GM23338 (cell line): ENCODE results near the gene TBC1D17. TPM values are rescaled to one million over a fixed set of nuclear protein-coding genes. Genes with fewer than 3 reads are reported as not detected.
"Not testable (repeated sequence)": the region's sequence is repeated elsewhere in the genome, so short reads cannot be mapped to it uniquely, and the experiment has no call there.

Source experiments
- ATAC-seq: fragments of 200-7000 bp; cut with Tn5 transposase; 3 replicates; pipeline ENCODE4 v1.9.1; 2020
- DNase-seq: peaks from one replicate; pipeline ENCODE4 v3.0.0-alpha.2; 2015; ENCODE audit warnings: low spot score
- H2AFZ ChIP-seq: fragments of 200-600 bp; sonication (generic); 2 replicates; pipeline ENCODE4 v1.8.0; 2016; ENCODE audit warnings: antibody characterized with exemption, mild to moderate bottlenecking, moderate library complexity
- H3F3A ChIP-seq: fragments of 200-600 bp; sonication (generic); replicated peaks from 2 replicates; pipeline ENCODE4 v1.8.0; 2017; ENCODE audit warnings: antibody characterized with exemption, mixed run types, low read depth
- H3K27ac ChIP-seq: fragments of 200-600 bp; sonication (generic); 2 replicates; pipeline ENCODE4 v1.6.1; 2016; ENCODE audit warnings: low read depth
- H3K27me3 ChIP-seq: fragments of 200-600 bp; sonication (generic); 2 replicates; pipeline ENCODE4 v1.8.0; 2016; ENCODE audit warnings: mild to moderate bottlenecking, mixed run types, moderate library complexity; ENCODE audit not compliant: insufficient read depth
- H3K36me3 ChIP-seq: fragments of 200-600 bp; sonication (generic); 2 replicates; pipeline ENCODE4 v1.8.0; 2016; ENCODE audit warnings: mild to moderate bottlenecking; ENCODE audit not compliant: insufficient read depth
- H3K4me1 ChIP-seq: fragments of 200-600 bp; sonication (generic); 2 replicates; pipeline ENCODE4 v1.8.0; 2016; ENCODE audit warnings: mild to moderate bottlenecking, moderate library complexity; ENCODE audit not compliant: insufficient read depth
- H3K4me2 ChIP-seq: fragments of 200-600 bp; sonication (generic); 2 replicates; pipeline ENCODE4 v1.7.1; 2017; ENCODE audit warnings: mixed run types
- H3K4me3 ChIP-seq: fragments of 200-600 bp; sonication (generic); 2 replicates; pipeline ENCODE4 v1.6.1; 2016; ENCODE audit warnings: mixed run types
- H3K79me2 ChIP-seq: fragments of 200-600 bp; sonication (generic); replicated peaks from 2 replicates; pipeline ENCODE4 v1.8.0; 2017; ENCODE audit warnings: mild to moderate bottlenecking; ENCODE audit not compliant: insufficient read depth
- H3K9me2 ChIP-seq: fragments of 200-600 bp; sonication (generic); 2 replicates; pipeline ENCODE4 v1.8.0; 2017; ENCODE audit not compliant: insufficient read depth
- H4K20me1 ChIP-seq: fragments of 200-600 bp; sonication (generic); replicated peaks from 2 replicates; pipeline ENCODE4 v1.8.0; 2017; ENCODE audit warnings: mild to moderate bottlenecking; ENCODE audit not compliant: insufficient read depth
- H3K27ac Mint-ChIP-seq: 2 replicates; pipeline ENCODE4 v1.8.0; 2020; ENCODE audit warnings: inconsistent platforms, mild to moderate bottlenecking, moderate library complexity, mixed read lengths
- H3K27me3 Mint-ChIP-seq: 3 replicates; pipeline ENCODE4 v1.8.0; 2022; ENCODE audit warnings: low read depth, mild to moderate bottlenecking, moderate library complexity, mixed read lengths, inconsistent platforms; ENCODE audit not compliant: insufficient read depth, poor library complexity
- H3K36me3 Mint-ChIP-seq: 3 replicates; pipeline ENCODE4 v1.8.0; 2021; ENCODE audit warnings: low read depth, mild to moderate bottlenecking, inconsistent platforms, moderate library complexity, mixed read lengths
- H3K4me1 Mint-ChIP-seq: 3 replicates; pipeline ENCODE4 v1.8.0; 2020; ENCODE audit warnings: mild to moderate bottlenecking, inconsistent platforms, mixed read lengths
- H3K4me3 Mint-ChIP-seq: 3 replicates; pipeline ENCODE4 v1.8.0; 2021; ENCODE audit warnings: moderate library complexity, mild to moderate bottlenecking, inconsistent platforms, mixed read lengths
- H3K9me3 Mint-ChIP-seq: 3 replicates; pipeline ENCODE4 v1.8.0; 2020; ENCODE audit warnings: moderate library complexity, mild to moderate bottlenecking, inconsistent platforms, mixed read lengths
- ETS1 ChIP-seq: IDR thresholded peaks from 2 replicates; pipeline ENCODE4 v1.6.1; 2016; ENCODE audit warnings: antibody characterized with exemption
- EZH2 ChIP-seq: fragments of 200-600 bp; sonication (generic); IDR thresholded peaks from one replicate; pipeline ENCODE4 v1.8.0; 2017; ENCODE audit warnings: antibody characterized with exemption, mild to moderate bottlenecking, low read depth; ENCODE audit not compliant: unreplicated experiment
- EZH2phosphoT487 ChIP-seq: fragments of 200-600 bp; sonication (generic); IDR thresholded peaks from one replicate; pipeline ENCODE4 v1.8.1; 2018; ENCODE audit warnings: antibody characterized with exemption; ENCODE audit not compliant: unreplicated experiment
- NANOG ChIP-seq: IDR thresholded peaks from 2 replicates; pipeline ENCODE4 v1.6.1; 2016; ENCODE audit warnings: antibody characterized with exemption, borderline replicate concordance
- POLR2AphosphoS5 ChIP-seq: IDR thresholded peaks from 2 replicates; pipeline ENCODE4 v1.6.1; 2016; ENCODE audit warnings: antibody characterized with exemption, low read depth
- ZNF114 ChIP-seq: fragments of 250-450 bp; sonication (Bioruptor Pico); IDR thresholded peaks from 2 replicates; pipeline ENCODE4 v1.5.0; 2020; ENCODE audit warnings: mild to moderate bottlenecking, moderate library complexity
- ZNF331 ChIP-seq: fragments of 250-450 bp; sonication (Bioruptor Pico); IDR thresholded peaks from 2 replicates; pipeline ENCODE4 v1.5.0; 2020; ENCODE audit warnings: low read depth, mild to moderate bottlenecking, moderate library complexity
- polyA plus RNA-seq: library from polyadenylated mRNA; unstranded; fragments of >200 nt; fragmentation: Nextera tagmentation; extraction: Ambion mirVana; gene quantifications from 2 replicates; pipeline ENCODE4 v1.2.1, GENCODE V29; 2016
- total RNA-seq: library from RNA; depleted of rRNA; stranded (reverse); fragments of >200 nt; shearing (Covaris generic); gene quantifications from 2 replicates; pipeline ENCODE4 v1.2.3, GENCODE V29; 2014
- TF ChIP-seq, protein P1 (sequence below): IDR thresholded peaks from one replicate; pipeline ENCODE4 v1.6.1; 2018; ENCODE audit warnings: antibody characterized with exemption; ENCODE audit not compliant: unreplicated experiment

Gene TBC1D17
- total and polyA plus RNA-seq, 2 experiments from 2014 or later, result 19.3 to 43.1 TPM

- TF ChIP-seq, protein P1, sequence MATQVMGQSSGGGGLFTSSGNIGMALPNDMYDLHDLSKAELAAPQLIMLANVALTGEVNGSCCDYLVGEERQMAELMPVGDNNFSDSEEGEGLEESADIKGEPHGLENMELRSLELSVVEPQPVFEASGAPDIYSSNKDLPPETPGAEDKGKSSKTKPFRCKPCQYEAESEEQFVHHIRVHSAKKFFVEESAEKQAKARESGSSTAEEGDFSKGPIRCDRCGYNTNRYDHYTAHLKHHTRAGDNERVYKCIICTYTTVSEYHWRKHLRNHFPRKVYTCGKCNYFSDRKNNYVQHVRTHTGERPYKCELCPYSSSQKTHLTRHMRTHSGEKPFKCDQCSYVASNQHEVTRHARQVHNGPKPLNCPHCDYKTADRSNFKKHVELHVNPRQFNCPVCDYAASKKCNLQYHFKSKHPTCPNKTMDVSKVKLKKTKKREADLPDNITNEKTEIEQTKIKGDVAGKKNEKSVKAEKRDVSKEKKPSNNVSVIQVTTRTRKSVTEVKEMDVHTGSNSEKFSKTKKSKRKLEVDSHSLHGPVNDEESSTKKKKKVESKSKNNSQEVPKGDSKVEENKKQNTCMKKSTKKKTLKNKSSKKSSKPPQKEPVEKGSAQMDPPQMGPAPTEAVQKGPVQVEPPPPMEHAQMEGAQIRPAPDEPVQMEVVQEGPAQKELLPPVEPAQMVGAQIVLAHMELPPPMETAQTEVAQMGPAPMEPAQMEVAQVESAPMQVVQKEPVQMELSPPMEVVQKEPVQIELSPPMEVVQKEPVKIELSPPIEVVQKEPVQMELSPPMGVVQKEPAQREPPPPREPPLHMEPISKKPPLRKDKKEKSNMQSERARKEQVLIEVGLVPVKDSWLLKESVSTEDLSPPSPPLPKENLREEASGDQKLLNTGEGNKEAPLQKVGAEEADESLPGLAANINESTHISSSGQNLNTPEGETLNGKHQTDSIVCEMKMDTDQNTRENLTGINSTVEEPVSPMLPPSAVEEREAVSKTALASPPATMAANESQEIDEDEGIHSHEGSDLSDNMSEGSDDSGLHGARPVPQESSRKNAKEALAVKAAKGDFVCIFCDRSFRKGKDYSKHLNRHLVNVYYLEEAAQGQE, result no peak
- TF ChIP-seq ZNF331 (CRISPR knock-in tag) (no peak), NANOG (no peak), POLR2AphosphoS5 (no peak), EZH2 (no peak), EZH2phosphoT487 (no peak), ETS1 (no peak), ZNF114 (CRISPR knock-in tag) (no peak)
Observed at GRCh38 chr19:49923055-49924003, 45.8 kb downstream of the TBC1D17 start (continued).

GRCh38 chr19:49924004-49924880 lies 46.7 kb downstream of the TBC1D17 start:
- Mint-ChIP-seq H3K27me3 (peaks cover 35% of the 10 kb centered on the region), H3K27ac (peak overlapping the region; percentile 95), H3K4me3 (peak overlapping the region; percentile 38; the same call in 1 of the 3 replicates), H3K9me3 (peaks cover 5% of the 10 kb centered on the region), H3K36me3 (peaks cover 88% of the 10 kb centered on the region), H3K4me1 (peaks cover 53% of the 10 kb centered on the region)
- Histone ChIP-seq H3K79me2 (peaks cover 100% of the 10 kb centered on the region), H3F3A (peaks cover 8% of the 10 kb centered on the region; the same call in 1 of the 2 replicates), H2AFZ (no peak overlapping the region), H3K27me3 (no peaks in the 10 kb centered on the region), H3K4me2 (no peak overlapping the region), H3K4me1 (peaks cover 15% of the 10 kb centered on the region), H3K9me2 (no peaks in the 10 kb centered on the region), H4K20me1 (peaks cover 63% of the 10 kb centered on the region), H3K36me3 (peaks cover 17% of the 10 kb centered on the region), H3K4me3 (no peak overlapping the region), H3K27ac (0 out of 2 replicates have a peak overlapping the region, but pooled peaks have one; percentile 26)
- no peak for ATAC-seq
- DNase-seq, result no peak
- TF ChIP-seq POLR2AphosphoS5, result no peak; the same call in 1 of the 2 replicates
- TF ChIP-seq EZH2, result no peak
- no peak for TF ChIP-seq ETS1
- no peak for TF ChIP-seq EZH2phosphoT487
- TF ChIP-seq, protein P1, result no peak

DNA sequence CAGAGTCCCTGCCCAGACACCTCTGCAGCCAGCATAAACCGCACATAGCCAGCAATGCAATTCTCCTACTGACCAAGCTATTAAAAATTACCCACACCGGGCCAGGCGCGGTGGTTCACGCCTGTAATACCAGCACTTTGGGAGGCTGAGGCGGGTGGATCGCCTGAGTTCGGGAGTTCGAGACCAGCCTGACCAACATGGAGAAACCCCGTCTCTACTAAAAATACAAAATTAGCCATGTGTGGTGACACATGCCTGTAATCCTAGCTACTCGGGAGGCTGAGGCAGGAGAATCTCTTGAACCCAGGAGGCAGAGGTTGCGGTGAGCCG lies 47.3 kb downstream of the TBC1D17 start:
- H4K20me1 ChIP-seq, result peaks cover 57% of the 10 kb centered on the region
- Mint-ChIP-seq H3K9me3 (peaks cover 10% of the 10 kb centered on the region), H3K4me1 (peaks cover 53% of the 10 kb centered on the region), H3K27ac (peak overlapping the region; percentile 95; the same call in 1 of the 2 replicates), H3K27me3 (peaks cover 40% of the 10 kb centered on the region), H3K36me3 (peaks cover 88% of the 10 kb centered on the region)
- H3K4me3 Mint-ChIP-seq, DNase-seq, H3K27me3 ChIP-seq, H3K4me3 ChIP-seq, ATAC-seq, H3K9me2 ChIP-seq, H3F3A ChIP-seq, H2AFZ ChIP-seq, H3K4me2 ChIP-seq: not testable (repeated sequence)
- H3K27ac ChIP-seq, result peak overlapping the region; percentile 66; the same call in 1 of the 2 replicates
- peaks cover 15% of the 10 kb centered on the region for H3K4me1 ChIP-seq
- peaks cover 17% of the 10 kb centered on the region for H3K36me3 ChIP-seq
- H3K79me2 ChIP-seq, result peaks cover 94% of the 10 kb centered on the region
